LNCAP (cell line): ENCODE measurements around the gene ADAM17.

Experiments
- TF ChIP-seq, protein P1 (sequence below): fragments of 450-650 bp; IDR thresholded peaks from 2 replicates; pipeline ENCODE4 v1.5.1; 2017; ENCODE audit warnings: mild to moderate bottlenecking

Gene ADAM17

DNA sequence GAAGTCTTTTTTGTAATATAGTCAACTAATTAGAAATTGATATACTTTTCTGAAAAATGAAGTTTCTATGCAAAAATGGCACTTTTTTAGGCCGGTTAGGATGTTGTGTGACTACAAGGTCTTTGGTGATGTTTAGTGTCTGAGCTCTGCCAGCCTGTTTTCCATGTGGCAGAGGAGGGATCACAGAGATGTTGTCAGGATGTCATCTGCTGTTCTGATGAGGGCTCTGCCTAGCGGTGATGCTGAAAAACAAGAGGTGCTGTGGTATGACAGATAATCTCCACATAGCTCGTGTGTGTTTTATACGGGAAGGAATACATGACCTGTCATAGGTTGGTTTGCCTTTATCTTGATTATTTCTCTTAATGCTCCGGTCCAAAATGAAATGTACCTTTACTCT is 93.3 kb downstream of the ADAM17 start:
- TF ChIP-seq, protein P1, sequence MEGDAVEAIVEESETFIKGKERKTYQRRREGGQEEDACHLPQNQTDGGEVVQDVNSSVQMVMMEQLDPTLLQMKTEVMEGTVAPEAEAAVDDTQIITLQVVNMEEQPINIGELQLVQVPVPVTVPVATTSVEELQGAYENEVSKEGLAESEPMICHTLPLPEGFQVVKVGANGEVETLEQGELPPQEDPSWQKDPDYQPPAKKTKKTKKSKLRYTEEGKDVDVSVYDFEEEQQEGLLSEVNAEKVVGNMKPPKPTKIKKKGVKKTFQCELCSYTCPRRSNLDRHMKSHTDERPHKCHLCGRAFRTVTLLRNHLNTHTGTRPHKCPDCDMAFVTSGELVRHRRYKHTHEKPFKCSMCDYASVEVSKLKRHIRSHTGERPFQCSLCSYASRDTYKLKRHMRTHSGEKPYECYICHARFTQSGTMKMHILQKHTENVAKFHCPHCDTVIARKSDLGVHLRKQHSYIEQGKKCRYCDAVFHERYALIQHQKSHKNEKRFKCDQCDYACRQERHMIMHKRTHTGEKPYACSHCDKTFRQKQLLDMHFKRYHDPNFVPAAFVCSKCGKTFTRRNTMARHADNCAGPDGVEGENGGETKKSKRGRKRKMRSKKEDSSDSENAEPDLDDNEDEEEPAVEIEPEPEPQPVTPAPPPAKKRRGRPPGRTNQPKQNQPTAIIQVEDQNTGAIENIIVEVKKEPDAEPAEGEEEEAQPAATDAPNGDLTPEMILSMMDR: no peak

DNA sequence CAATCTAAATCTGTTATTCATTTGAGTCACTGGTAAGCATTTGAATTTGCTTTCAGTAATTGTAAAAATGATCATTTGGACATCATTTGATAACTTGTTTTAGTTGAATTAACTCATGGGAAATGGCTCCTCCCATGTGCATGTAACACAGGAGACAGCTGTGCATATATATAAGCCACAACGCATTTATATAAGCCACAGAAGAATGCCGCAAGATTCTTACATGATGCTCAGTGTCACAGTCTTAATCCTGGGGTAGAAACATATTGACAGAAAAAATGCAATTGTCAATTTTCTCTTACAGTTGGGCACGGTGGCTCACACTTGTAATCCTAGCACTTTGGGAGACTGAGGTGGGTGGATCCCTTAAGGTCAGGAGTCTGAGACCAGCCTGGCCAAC is 94.6 kb downstream of the ADAM17 start:
- TF ChIP-seq, protein P1: no peak

DNA sequence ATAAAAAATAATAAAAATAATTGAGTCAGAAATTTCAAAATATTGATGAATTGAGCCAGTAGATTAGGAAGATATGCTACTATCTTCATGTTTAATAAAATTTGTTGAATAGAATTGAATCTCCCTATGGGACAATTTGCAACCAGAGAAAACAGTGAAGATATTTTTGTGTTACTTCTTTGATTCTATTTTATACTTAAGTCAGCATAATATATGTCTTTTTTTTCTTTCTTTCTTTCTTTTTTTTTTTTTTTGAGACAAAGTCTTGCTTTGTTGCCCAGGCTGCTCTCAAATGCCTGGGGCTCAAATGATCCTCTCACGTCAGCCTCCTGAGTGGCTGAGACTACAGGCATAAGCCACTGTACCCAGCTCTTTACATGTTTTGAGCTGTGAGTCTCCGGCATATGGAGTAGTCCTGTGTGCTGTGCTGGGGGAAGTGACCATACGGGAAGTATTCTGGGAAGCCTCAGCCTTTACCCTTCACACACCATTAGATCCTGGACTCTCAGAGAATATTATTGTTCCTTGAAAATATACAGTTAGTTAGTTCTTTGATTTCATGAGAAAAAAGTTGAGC is 95.1 kb downstream of the ADAM17 start:
- TF ChIP-seq, protein P1: no peak

DNA sequence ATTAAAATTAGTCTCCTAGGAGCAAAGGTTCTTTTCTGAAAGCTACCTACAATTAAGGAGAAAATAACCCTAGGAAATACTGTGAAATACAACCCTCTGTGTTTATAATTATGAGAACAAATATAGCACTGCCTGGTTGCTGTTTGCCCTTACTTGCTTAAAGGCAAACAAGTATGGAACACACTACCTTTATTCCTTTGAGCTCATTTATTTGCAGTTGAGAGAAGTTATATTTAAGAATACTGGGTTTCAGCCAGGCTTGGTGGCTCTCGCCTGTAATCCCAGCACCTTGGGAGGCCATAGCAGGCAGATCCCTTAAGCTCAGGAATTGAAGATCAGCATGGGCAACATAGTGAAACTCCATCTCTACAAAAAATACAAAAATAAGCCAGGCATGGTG is 104.4 kb downstream of the ADAM17 start:
- TF ChIP-seq, protein P1: no peak

DNA sequence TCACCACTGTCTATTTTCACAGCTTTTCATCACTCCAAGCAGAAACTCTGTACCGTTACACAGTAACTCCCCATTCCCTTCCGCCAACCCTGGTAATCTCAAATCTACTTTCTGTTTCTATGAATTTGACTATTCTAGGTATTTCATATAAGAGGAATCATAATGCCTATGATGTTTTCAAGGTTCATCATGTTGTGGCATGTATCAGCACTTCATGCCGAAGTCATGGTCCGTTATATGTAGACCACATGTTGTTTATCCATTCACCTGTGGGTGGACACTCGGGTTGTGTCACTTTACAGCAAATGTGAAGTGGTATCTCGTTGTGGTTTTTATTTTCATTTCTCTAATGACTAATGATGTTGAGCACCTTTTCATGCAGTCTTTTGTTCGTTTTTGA is 110.5 kb downstream of the ADAM17 start:
- TF ChIP-seq, protein P1: no peak

DNA sequence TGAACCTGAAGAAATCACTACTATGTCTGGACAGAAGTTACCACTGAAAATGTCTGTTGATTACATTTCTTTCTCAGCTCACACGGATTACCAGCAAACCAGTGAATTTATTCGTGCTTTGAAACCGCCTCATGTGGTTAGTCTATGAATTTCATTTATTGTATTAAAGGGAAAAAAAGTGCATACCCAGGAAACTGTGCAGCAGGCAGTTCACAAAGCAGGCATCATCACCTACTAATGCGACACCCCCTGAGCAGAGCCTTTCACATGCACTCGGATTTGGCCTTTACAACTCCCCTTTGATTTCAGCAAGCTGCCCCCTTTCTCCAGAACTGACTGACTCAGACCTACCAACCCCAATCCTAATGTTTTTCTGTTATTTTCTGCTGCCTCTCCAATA is 112.1 kb downstream of the ADAM17 start:
- TF ChIP-seq, protein P1: no peak

DNA sequence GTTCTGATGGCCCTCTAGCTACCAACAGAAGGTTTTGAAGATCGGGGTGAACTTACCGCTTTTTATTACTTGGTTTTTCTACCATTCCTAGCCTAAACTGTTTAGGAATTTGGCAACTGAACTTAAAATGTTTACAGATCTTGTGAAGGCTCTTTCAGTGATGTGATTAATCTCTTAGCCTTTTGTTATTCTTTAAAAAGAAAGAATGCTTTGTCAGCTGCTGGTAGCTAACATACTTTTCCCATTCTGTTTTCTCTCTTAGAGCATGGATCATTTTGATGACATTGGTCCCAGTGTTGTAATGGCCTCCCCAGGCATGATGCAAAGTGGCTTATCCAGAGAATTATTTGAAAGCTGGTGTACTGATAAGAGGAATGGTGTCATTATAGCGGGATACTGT is 114.1 kb downstream of the ADAM17 start:
- TF ChIP-seq, protein P1: no peak
